GM12878 (cell line): ENCODE results near the gene USP5. TPM values are rescaled to one million over a fixed set of nuclear protein-coding genes. Genes with fewer than 3 reads are reported as not detected.

Experiments used
- ATAC-seq: fragments of 200-7000 bp; cut with Tn5 transposase; 3 replicates; pipeline ENCODE4 v1.9.1; 2020; ENCODE audit warnings: mild to moderate bottlenecking, moderate library complexity
- BruUV-seq: library from RNA; stranded (reverse); fragments of 400-500 nt; replicated peaks from 2 replicates; lab custom pipeline; 2021; lab: Mats Ljungman, UMichigan
- CTCF ChIA-PET: fragments of 300-600 bp; sonication (Branson Sonifier 250); formaldehyde crosslinking; extraction: SDS; loops from one replicate; lab custom pipeline; 2021; ENCODE audit warnings: inconsistent platforms; lab: Yijun Ruan, JAX
- POLR2A ChIA-PET: fragments of 350-600 bp; formaldehyde crosslinking; extraction: SDS; loops from one replicate; lab custom pipeline; 2021; ENCODE audit warnings: inconsistent platforms; lab: Charles Lee
- RAD21 ChIA-PET: fragments of 300-600 bp; sonication (Branson Sonifier 250); formaldehyde crosslinking; loops from one replicate; lab custom pipeline; 2023; ENCODE audit warnings: antibody characterized with exemption; ENCODE audit not compliant: unreplicated experiment; lab: Charles Lee
- SMC1A ChIA-PET: fragments of 300-600 bp; sonication (Branson Sonifier 250); formaldehyde crosslinking; loops from one replicate; lab custom pipeline; 2023; ENCODE audit not compliant: unreplicated experiment, uncharacterized antibody; lab: Charles Lee
- DNase-seq: peaks from one replicate; pipeline ENCODE4 v3.0.0-alpha.2; 2011; ENCODE audit warnings: low read depth, low spot score
- FAIRE-seq: peaks from 3 replicates; lab custom pipeline; 2011; peaks lifted over from hg19 to GRCh38; lab: Jason Lieb, UNC
- H2AFZ ChIP-seq: 2 replicates; pipeline ENCODE4 v1.6.0; 2011; ENCODE audit warnings: low read depth, low read length, control low read depth; ENCODE audit not compliant: control insufficient read depth
- H3K27ac ChIP-seq: 2 replicates; pipeline ENCODE4 v1.5.1; 2011; ENCODE audit warnings: control low read depth; ENCODE audit not compliant: control insufficient read depth, insufficient read depth
- H3K27me3 ChIP-seq, 2 experiments: replicated peaks in 1 of 2; 2 replicates each; pipeline versions ENCODE4 v1.6.0 to v1.6.1; 2011; ENCODE audit warnings: low read length in 1 of 2; ENCODE audit not compliant: control insufficient read depth in 2 of 2, insufficient read depth in 2 of 2
- H3K36me3 ChIP-seq, 2 experiments: 2 replicates each; pipeline ENCODE4 v1.5.1; 2011; ENCODE audit warnings: low read length in 1 of 2; ENCODE audit not compliant: control insufficient read depth in 2 of 2, insufficient read depth in 2 of 2
- H3K4me1 ChIP-seq: 2 replicates; pipeline ENCODE4 v1.6.1; 2011; ENCODE audit warnings: mild to moderate bottlenecking, low read length, moderate library complexity, mixed read lengths; ENCODE audit not compliant: control insufficient read depth, insufficient read depth
- H3K4me2 ChIP-seq: 2 replicates; pipeline ENCODE4 v1.6.0; 2011; ENCODE audit warnings: control low read depth; ENCODE audit not compliant: control insufficient read depth, insufficient read depth
- H3K4me3 ChIP-seq: fragments of 200-600 bp; sonication (generic); 2 replicates; pipeline ENCODE4 v1.5.1; 2016
- H3K79me2 ChIP-seq: 2 replicates; pipeline ENCODE4 v1.6.0; 2011; ENCODE audit warnings: low read length; ENCODE audit not compliant: control insufficient read depth, insufficient read depth
- H3K9ac ChIP-seq: 2 replicates; pipeline ENCODE4 v1.8.0; 2011; ENCODE audit warnings: low read length, control low read depth, mixed read lengths; ENCODE audit not compliant: control insufficient read depth, insufficient read depth
- H3K9me3 ChIP-seq: replicated peaks from 3 replicates; pipeline ENCODE4 v1.5.1; 2011; ENCODE audit warnings: mild to moderate bottlenecking, low read length; ENCODE audit not compliant: control insufficient read depth, insufficient read depth
- H4K20me1 ChIP-seq: 2 replicates; pipeline ENCODE4 v1.6.0; 2011; ENCODE audit not compliant: control insufficient read depth, insufficient read depth
- CBX3 ChIP-seq: fragments of 200-600 bp; sonication (generic); IDR thresholded peaks from 2 replicates; pipeline ENCODE4 v1.6.1; 2016; ENCODE audit warnings: low read depth, borderline replicate concordance
- EGR1 ChIP-seq, 2 experiments: IDR thresholded peaks; 1 replicate in 1 of 2; 2 replicates in 1 of 2; pipeline ENCODE4 v1.6.1; 2011 to 2012; ENCODE audit warnings: low read depth in 2 of 2, low read length in 2 of 2, borderline replicate concordance in 1 of 2, mild to moderate bottlenecking in 1 of 2, moderate library complexity in 1 of 2
- MYB ChIP-seq: fragments of 150-350 bp; IDR thresholded peaks from 2 replicates; pipeline ENCODE4 v1.6.1; 2014; ENCODE audit warnings: mild to moderate bottlenecking, low read depth, low read length, borderline replicate concordance
- PKNOX1 ChIP-seq: fragments of 450-650 bp; IDR thresholded peaks from 2 replicates; pipeline ENCODE4 v1.6.1; 2016; ENCODE audit warnings: mild to moderate bottlenecking
- WGBS: methylation state at CpG from one replicate; pipeline ENCODE4 v1.1.6; 2016; ENCODE audit warnings: low lambda C conversion rate; ENCODE audit not compliant: insufficient replicate concordance, insufficient coverage; ENCODE audit errors: missing lambda C conversion rate; 5-methylcytosine and 5-hydroxymethylcytosine counted together
- in situ Hi-C: fragments of 300-500 bp; cut with MboI; formaldehyde crosslinking; loops from 9 replicates; pipeline ENCODE4 v1.14.3; 2018; ENCODE audit warnings: mixed read lengths
- intact Hi-C: fragments of 100-400 bp; cut with micrococcal nuclease; formaldehyde crosslinking; loops from one replicate; pipeline ENCODE4 v1.14.2; 2022; ENCODE audit not compliant: unreplicated experiment
- polyA plus RNA-seq, 11 experiments: library from polyadenylated mRNA; depleted of rRNA in 4 of 11; unstranded in 6 of 11; stranded (reverse) in 5 of 11; fragments of >200 nt; fragmentation: Nextera tagmentation in 4 of 11; fragmentation: Illumina TruSeq in 1 of 11; extraction: Ambion mirVana in 4 of 11; extraction: Trizol in 1 of 11; gene quantifications; 1 replicate in 1 of 11; 2 replicates in 10 of 11; pipeline versions ENCODE4 v1.2.1 to v1.2.3, GENCODE V29; 2011 to 2016; ENCODE audit warnings: inconsistent platforms in 2 of 11, missing spikeins in 2 of 11, low read depth in 1 of 11
- total RNA-seq, 4 experiments: library from RNA; depleted of rRNA in 3 of 4; stranded (reverse); fragments of >200 nt in 3 of 4; fragmentation: Illumina TruSeq in 1 of 4; extraction: Trizol in 1 of 4; gene quantifications; 2 replicates each; pipeline versions ENCODE4 v1.2.1 to v1.2.3, GENCODE V29; 2013 to 2021
- TF ChIP-seq, protein P1 (sequence below): IDR thresholded peaks from 2 replicates; pipeline ENCODE4 v1.6.1; 2012; ENCODE audit warnings: low read depth, low read length, improper control_type of control experiment

The USP5 gene
- total and polyA plus RNA-seq, 10 of the 15 experiments (the other 5 are each of a cell fraction or from before 2014, with no cell fraction given), result 2.5 to 124 (median 74.6) TPM

- Histone ChIP-seq H3K36me3 (no peaks in the 10 kb centered on the region), H3K9ac (no peak overlapping the region), H3K9me3 (no peaks in the 10 kb centered on the region)
- ChIA-PET SMC1A (no interaction called here), CTCF (interaction anchor here (1.4 to 6.1 kb wide), 2 partner anchors 9 to 24 kb away, joined by 4 to 121 read pairs; partner anchors contain the start of genes SPSB2 and TPI1)
- no peak for ATAC-seq
- no peak for TF ChIP-seq CBX3
- no peak for TF ChIP-seq EGR1 (IDR thresholded peaks at IDR 0.05; ENCODE audit: borderline replicate concordance in 1 of 2, low read depth in 2 of 2, low read length in 2 of 2)
- TF ChIP-seq MYB, result no peak
- TF ChIP-seq, protein P1, sequence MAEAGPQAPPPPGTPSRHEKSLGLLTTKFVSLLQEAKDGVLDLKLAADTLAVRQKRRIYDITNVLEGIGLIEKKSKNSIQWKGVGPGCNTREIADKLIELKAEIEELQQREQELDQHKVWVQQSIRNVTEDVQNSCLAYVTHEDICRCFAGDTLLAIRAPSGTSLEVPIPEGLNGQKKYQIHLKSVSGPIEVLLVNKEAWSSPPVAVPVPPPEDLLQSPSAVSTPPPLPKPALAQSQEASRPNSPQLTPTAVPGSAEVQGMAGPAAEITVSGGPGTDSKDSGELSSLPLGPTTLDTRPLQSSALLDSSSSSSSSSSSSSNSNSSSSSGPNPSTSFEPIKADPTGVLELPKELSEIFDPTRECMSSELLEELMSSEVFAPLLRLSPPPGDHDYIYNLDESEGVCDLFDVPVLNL, result no peak
- TF ChIP-seq PKNOX1, result no peak
- TF ChIP-seq, all 136 proteins: peak for 0
- H2AFZ ChIP-seq, result no peak overlapping the region
- in situ Hi-C loops, result no loop called here
- BruUV-seq, result no TSS peak
- no peaks in the 10 kb centered on the region for H3K79me2 ChIP-seq
- H4K20me1 ChIP-seq, result no peaks in the 10 kb centered on the region
- H3K4me3 ChIP-seq, result no peak overlapping the region
- FAIRE-seq (no peak), DNase-seq (no peak)
- no peak overlapping the region for H3K4me2 ChIP-seq
- intact Hi-C loops, result no loop called here
- H3K27me3 ChIP-seq, result no peaks in the 10 kb centered on the region
- ChIA-PET POLR2A (no interaction called here), RAD21 (no interaction called here)
- H3K4me1 ChIP-seq, result peaks cover 12% of the 10 kb centered on the region
- no peak overlapping the region for H3K27ac ChIP-seq
- WGBS, result 70% methylated on average over 3 of the region's 3 CpGs
Observed at GRCh38 chr12:6894321-6894720, 42.4 kb downstream of the USP5 start.
